Esophagus squamous epithelium (tissue), 5 donors: ENCODE data around the gene RAB38. TPM values are rescaled to one million over a fixed set of nuclear protein-coding genes. Genes with fewer than 3 reads are reported as not detected.

ENCODE experiments used
- DNase-seq: peaks from one replicate; lab custom pipeline; 2025; lab: John Stamatoyannopoulos, UW
- H3K27ac ChIP-seq, 4 donors: fragments of 200-600 bp; sonication (generic); one replicate each; pipeline ENCODE4 v1.5.1; 2016 to 2019; ENCODE audit warnings: mild to moderate bottlenecking in 1 of 4
- H3K27me3 ChIP-seq, 4 donors: fragments of 200-600 bp; sonication (generic); 1 replicate in 3 of 4; 2 replicates in 1 of 4; pipeline versions ENCODE4 v1.5.1 to v1.6.0; 2017 to 2021; ENCODE audit warnings: antibody characterized with exemption in 1 of 4
- H3K36me3 ChIP-seq, 3 donors: fragments of 200-600 bp; sonication (generic); one replicate each; pipeline ENCODE4 v1.5.1; 2016 to 2019
- H3K4me1 ChIP-seq, 3 donors: fragments of 200-600 bp; sonication (generic); one replicate each; pipeline ENCODE4 v1.5.1; 2017 to 2019
- H3K4me3 ChIP-seq, 4 donors: fragments of 200-600 bp; sonication (generic); 1 replicate in 3 of 4; 2 replicates in 1 of 4; pipeline ENCODE4 v1.5.1; 2016 to 2019; ENCODE audit warnings: mild to moderate bottlenecking in 2 of 4, moderate library complexity in 1 of 4
- H3K9me3 ChIP-seq, 3 donors: fragments of 200-600 bp; sonication (generic); one replicate each; pipeline ENCODE4 v1.5.1; 2016 to 2019
- CTCF ChIP-seq, 6 experiments: fragments of 450-650 bp in 4 of 6; fragments of 200-600 bp in 2 of 6; sonication (generic) in 2 of 6; IDR thresholded peaks; one replicate each; pipeline ENCODE4 v1.5.1; 2016 to 2019; ENCODE audit warnings: antibody characterized with exemption in 6 of 6, mild to moderate bottlenecking in 4 of 6, moderate library complexity in 4 of 6
- POLR2A ChIP-seq, 4 donors: fragments of 450-650 bp; IDR thresholded peaks; one replicate each; pipeline ENCODE4 v1.6.1; 2017; ENCODE audit warnings: antibody characterized with exemption in 4 of 4, mild to moderate bottlenecking in 4 of 4, moderate library complexity in 3 of 4
- whole genome bisulfite sequencing, 2 donors: methylation state at CpG; one replicate each; pipeline ENCODE4 v1.1.5; 2018; 5-methylcytosine and 5-hydroxymethylcytosine counted together
- intact Hi-C: fragments of 100-400 bp; cut with DNase I; formaldehyde crosslinking; loops from one replicate; pipeline ENCODE4 v1.15.0; 2022
- small RNA-seq, 4 donors: library from RNA; depleted of rRNA; stranded (forward); fragments of <200 nt; gene quantifications; one replicate each; pipeline ENCODE3, GENCODE V24; 2016
- total RNA-seq, 4 donors: library from RNA; depleted of rRNA; stranded (reverse); fragments of >200 nt; gene quantifications; one replicate each; pipeline ENCODE4 v1.1.0, GENCODE V29; 2016
- donor health status: DM: yes; HTN: yes; CAD: no.

Gene RAB38
- total RNA-seq, 4 donors from 2014 or later = 23.4 to 105 (median 65.1) TPM

GRCh38 chr11:88064097-88064705 lies 111.0 kb downstream of the RAB38 start:
- no peaks in the 10 kb centered on the region for H3K4me1 ChIP-seq
- 77 to 83% methylated on average over 2 of the region's 2 CpGs for WGBS, 2 donors
- intact Hi-C loops = no loop called here
- no peak overlapping the region for H3K27ac ChIP-seq
- no peaks in the 10 kb centered on the region for H3K9me3 ChIP-seq
- DNase-seq = no peak
- H3K4me3 ChIP-seq = no peak overlapping the region
- H3K27me3 ChIP-seq = no peaks in the 10 kb centered on the region
- no peaks in the 10 kb centered on the region for H3K36me3 ChIP-seq
- TF ChIP-seq POLR2A (IDR thresholded peaks at IDR 0.05) = no peak
- TF ChIP-seq CTCF (IDR thresholded peaks at IDR 0.05) = no peak

Small RNA genes lying within 50 kb of the gene (small RNA-seq; reads per million reads assigned to genes)
- gene MIR3166 (0 to 0.15 (median 0.14) reads per million in 4 donors), gene RF00019 (0 reads per million in 4 donors)

Other genes with a start within 250 kb of the RAB38 start
- gene CTSC, start 162.3 kb upstream of the RAB38 start, total RNA-seq = 100 to 1,000 TPM in 2 of 4 donors, 10 to 100 TPM in 2; 38.5 to 167 (median 109) TPM